ENCODE measurements around the gene ACBD3. TPM values are rescaled to one million over a fixed set of nuclear protein-coding genes. Genes with fewer than 3 reads are reported as not detected.

The ACBD3 gene
- 48.0 and 48.5 TPM in 2 replicates for total RNA-seq
- long read RNA-seq, partial matches to known transcripts = 16 of 29 reads
- long read RNA-seq, other reads (novel, unspliced or antisense) = 13 of 29 reads

- Mint-ChIP-seq H3K27me3 (ENCODE audit: unreplicated experiment) (no peaks in the 10 kb centered on the region), H3K4me1 (ENCODE audit: unreplicated experiment) (peaks cover 43% of the 10 kb centered on the region), H3K9me3 (ENCODE audit: unreplicated experiment) (no peaks in the 10 kb centered on the region), H3K4me3 (ENCODE audit: unreplicated experiment) (peak within 1 kb of the TSS; percentile 93), H3K27ac (ENCODE audit: unreplicated experiment) (peak within 1 kb of the TSS; percentile 94), H3K36me3 (ENCODE audit: unreplicated experiment) (peaks cover 15% of the 10 kb centered on the region)
- no peak for TF ChIP-seq CTCF (IDR thresholded peaks at IDR 0.05)
- peak; percentile 93 for DNase-seq (ENCODE audit: extremely low spot score, unreplicated experiment)
Measured at GRCh38 chr1:226186124-226187018, at the start of gene ACBD3. ACBD3 (minus strand) TSS chr1:226186741; CDS start chr1:226186675, 66 bp downstream.

GRCh38 chr1:226233806-226234205 is 47.3 kb upstream of the ACBD3 start:
- H3K4me1 Mint-ChIP-seq (ENCODE audit: unreplicated experiment) = no peaks in the 10 kb centered on the region
- no peaks in the 10 kb centered on the region for H3K27me3 Mint-ChIP-seq (ENCODE audit: unreplicated experiment)
- no peak for DNase-seq (ENCODE audit: extremely low spot score, unreplicated experiment)
- H3K9me3 Mint-ChIP-seq (ENCODE audit: unreplicated experiment) = no peaks in the 10 kb centered on the region
- H3K27ac Mint-ChIP-seq (ENCODE audit: unreplicated experiment) = no peak overlapping the region
- TF ChIP-seq CTCF (IDR thresholded peaks at IDR 0.05) = no peak
- H3K36me3 Mint-ChIP-seq (ENCODE audit: unreplicated experiment) = no peaks in the 10 kb centered on the region
- no peak overlapping the region for H3K4me3 Mint-ChIP-seq (ENCODE audit: unreplicated experiment)

GRCh38 chr1:226233293-226233692 is 46.8 kb upstream of the ACBD3 start:
- no peaks in the 10 kb centered on the region for H3K4me1 Mint-ChIP-seq (ENCODE audit: unreplicated experiment)
- H3K27me3 Mint-ChIP-seq (ENCODE audit: unreplicated experiment) = no peaks in the 10 kb centered on the region
- H3K9me3 Mint-ChIP-seq (ENCODE audit: unreplicated experiment) = no peaks in the 10 kb centered on the region
- no peak overlapping the region for H3K27ac Mint-ChIP-seq (ENCODE audit: unreplicated experiment)
- DNase-seq (ENCODE audit: extremely low spot score, unreplicated experiment) = no peak
- H3K4me3 Mint-ChIP-seq (ENCODE audit: unreplicated experiment) = no peak overlapping the region
- no peaks in the 10 kb centered on the region for H3K36me3 Mint-ChIP-seq (ENCODE audit: unreplicated experiment)
- TF ChIP-seq CTCF (IDR thresholded peaks at IDR 0.05) = no peak

GRCh38 chr1:226226601-226227000 is 40.1 kb upstream of the ACBD3 start:
- no peak for DNase-seq (ENCODE audit: extremely low spot score, unreplicated experiment)
- Mint-ChIP-seq H3K4me1 (ENCODE audit: unreplicated experiment) (peaks cover 5% of the 10 kb centered on the region), H3K27me3 (ENCODE audit: unreplicated experiment) (peaks cover 3% of the 10 kb centered on the region), H3K4me3 (ENCODE audit: unreplicated experiment) (no peak overlapping the region), H3K27ac (ENCODE audit: unreplicated experiment) (no peak overlapping the region), H3K9me3 (ENCODE audit: unreplicated experiment) (no peaks in the 10 kb centered on the region), H3K36me3 (ENCODE audit: unreplicated experiment) (no peaks in the 10 kb centered on the region)
- TF ChIP-seq CTCF (IDR thresholded peaks at IDR 0.05) = no peak

GRCh38 chr1:226223786-226224244 is 37.3 kb upstream of the ACBD3 start:
- no peak overlapping the region for H3K27ac Mint-ChIP-seq (ENCODE audit: unreplicated experiment)
- no peaks in the 10 kb centered on the region for H3K9me3 Mint-ChIP-seq (ENCODE audit: unreplicated experiment)
- H3K36me3 Mint-ChIP-seq (ENCODE audit: unreplicated experiment) = no peaks in the 10 kb centered on the region
- no peak for DNase-seq (ENCODE audit: extremely low spot score, unreplicated experiment)
- peak overlapping the region; percentile 71 for H3K4me3 Mint-ChIP-seq (ENCODE audit: unreplicated experiment)
- peaks cover 5% of the 10 kb centered on the region for H3K4me1 Mint-ChIP-seq (ENCODE audit: unreplicated experiment)
- TF ChIP-seq CTCF (IDR thresholded peaks at IDR 0.05) = peak; percentile 16
- H3K27me3 Mint-ChIP-seq (ENCODE audit: unreplicated experiment) = peaks cover 3% of the 10 kb centered on the region

Measured in osteocyte (in vitro differentiated cells).